Naive B cell (primary cell): Measurements from ENCODE around the gene CD24. TPM values are rescaled to one million over a fixed set of nuclear protein-coding genes. Genes with fewer than 3 reads are reported as not detected.
A peak's percentile ranks its signal among the peaks of the same experiment; 100 is the strongest.
"Not testable (repeated sequence)": the region's sequence is repeated elsewhere in the genome, so short reads cannot be mapped to it uniquely, and the experiment has no call there.

Experiments used
- ATAC-seq, 2 donors: fragments of 150-1000 bp; cut with Tn5 transposase; 2 replicates each; pipeline ENCODE4 v1.10.0; 2021; ENCODE audit warnings: low read depth in 2 of 2, mild to moderate bottlenecking in 2 of 2, moderate library complexity in 2 of 2
- DNase-seq: peaks from one replicate; pipeline ENCODE4 v3.0.0; 2022
- H3K27ac Mint-ChIP-seq, 6 donors: one replicate each; pipeline ENCODE4 v1.8.0; 2020 to 2022; ENCODE audit warnings: mild to moderate bottlenecking in 6 of 6, mixed read lengths in 6 of 6, moderate library complexity in 5 of 6, inconsistent platforms in 2 of 6
- H3K27me3 Mint-ChIP-seq, 3 donors: one replicate each; pipeline ENCODE4 v1.8.0; 2021 to 2022; ENCODE audit warnings: mixed read lengths in 3 of 3, mild to moderate bottlenecking in 1 of 3
- H3K36me3 Mint-ChIP-seq, 2 donors: one replicate each; pipeline ENCODE4 v1.8.0; 2020 to 2022; ENCODE audit warnings: mixed read lengths in 2 of 2, inconsistent platforms in 1 of 2, mild to moderate bottlenecking in 1 of 2
- H3K4me1 Mint-ChIP-seq, 3 donors: one replicate each; pipeline ENCODE4 v1.8.0; 2020 to 2022; ENCODE audit warnings: mixed read lengths in 3 of 3, inconsistent platforms in 1 of 3, mild to moderate bottlenecking in 1 of 3, moderate library complexity in 1 of 3
- H3K4me3 Mint-ChIP-seq, 8 donors: one replicate each; pipeline ENCODE4 v1.8.0; 2020 to 2022; ENCODE audit warnings: mild to moderate bottlenecking in 8 of 8, mixed read lengths in 8 of 8, moderate library complexity in 8 of 8, inconsistent platforms in 2 of 8
- H3K9me3 Mint-ChIP-seq, 7 donors: one replicate each; pipeline ENCODE4 v1.8.0; 2020 to 2022; ENCODE audit warnings: mixed read lengths in 7 of 7, mild to moderate bottlenecking in 5 of 7, inconsistent platforms in 2 of 7, moderate library complexity in 1 of 7
- polyA plus RNA-seq, 6 donors: library from polyadenylated mRNA; unstranded; fragments of 300-500 nt; fragmentation: Illumina TruSeq; gene quantifications; one replicate each; pipeline ENCODE4 v1.2.3, GENCODE V29; 2021; ENCODE audit warnings: low read depth in 6 of 6

The CD24 gene
- polyA plus RNA-seq: 100 to 1,000 TPM in 5 of 6 donors, 10 to 100 TPM in 1; 69.7 to 206 (median 181) TPM

GRCh38 chr6:106974336-106974998 is at the start of gene CD24:
CD24 (minus strand) TSS chr6:106974729; CDS start chr6:106974646, 83 bp downstream.
- Mint-ChIP-seq H3K27me3 (no peaks in the 10 kb centered on the region), H3K36me3 (peaks cover 0 to 4% of the 10 kb centered on the region in 2 donors), H3K4me1 (peaks cover 25 to 33% (median 31%) of the 10 kb centered on the region in 3 donors), H3K27ac (peak within 1 kb of the TSS in 5 of 6 donors; percentile 72 to 97 (median 93)), H3K4me3 (peak within 1 kb of the TSS; percentile 96 to 99 (median 97)), H3K9me3 (no peaks in the 10 kb centered on the region)
- DNase-seq (peak; percentile 75), ATAC-seq (peak; percentile 64 to 69)

- H3K27ac Mint-ChIP-seq: peak overlapping the region in 1 of 6 donors; percentile 26
- ATAC-seq (no peak), DNase-seq (no peak)
- peaks cover 0 to 2% (median 0%) of the 10 kb centered on the region in 3 donors for H3K27me3 Mint-ChIP-seq
- peaks cover 0 to 12% (median 8%) of the 10 kb centered on the region in 3 donors for H3K4me1 Mint-ChIP-seq
- H3K4me3 Mint-ChIP-seq: no peak overlapping the region
- no peaks in the 10 kb centered on the region for H3K9me3 Mint-ChIP-seq
- H3K36me3 Mint-ChIP-seq: no peaks in the 10 kb centered on the region
These were observed 47.1 kb upstream of the CD24 start for GRCh38 chr6:107021446-107022185.

GRCh38 chr6:107020239-107020638 is 45.7 kb upstream of the CD24 start:
- no peak overlapping the region for H3K4me3 Mint-ChIP-seq
- H3K36me3 Mint-ChIP-seq: no peaks in the 10 kb centered on the region
- H3K27me3 Mint-ChIP-seq: peaks cover 0 to 6% (median 5%) of the 10 kb centered on the region in 3 donors
- peak overlapping the region in 2 of 6 donors; percentile 57 to 67 for H3K27ac Mint-ChIP-seq
- ATAC-seq (no peak), DNase-seq (no peak)
- H3K4me1 Mint-ChIP-seq: peaks cover 0 to 12% (median 8%) of the 10 kb centered on the region in 3 donors
- no peaks in the 10 kb centered on the region for H3K9me3 Mint-ChIP-seq

GRCh38 chr6:107019628-107020027 is 45.1 kb upstream of the CD24 start:
- not testable (repeated sequence) for DNase-seq, H3K9me3 Mint-ChIP-seq, ATAC-seq, H3K4me3 Mint-ChIP-seq, H3K27me3 Mint-ChIP-seq, H3K36me3 Mint-ChIP-seq
- peak overlapping the region in 1 of 6 donors; percentile 22 for H3K27ac Mint-ChIP-seq
- peaks cover 0 to 12% (median 8%) of the 10 kb centered on the region in 3 donors for H3K4me1 Mint-ChIP-seq

- H3K36me3 Mint-ChIP-seq: no peaks in the 10 kb centered on the region
- ATAC-seq (no peak), DNase-seq (no peak)
- no peak overlapping the region for H3K4me3 Mint-ChIP-seq
- peaks cover 0 to 15% (median 5%) of the 10 kb centered on the region in 3 donors for H3K27me3 Mint-ChIP-seq
- peaks cover 0 to 12% (median 8%) of the 10 kb centered on the region in 3 donors for H3K4me1 Mint-ChIP-seq
- peaks cover 0 to 2% (median 0%) of the 10 kb centered on the region in 7 donors for H3K9me3 Mint-ChIP-seq
- H3K27ac Mint-ChIP-seq: peak overlapping the region in 1 of 6 donors; percentile 14
These were observed 44.5 kb upstream of the CD24 start for GRCh38 chr6:107019047-107019446.

- Mint-ChIP-seq H3K27ac (no peak overlapping the region), H3K36me3 (no peaks in the 10 kb centered on the region), H3K9me3 (peaks cover 0 to under 1% (median 0%) of the 10 kb centered on the region in 7 donors), H3K4me3 (no peak overlapping the region), H3K4me1 (no peaks in the 10 kb centered on the region), H3K27me3 (peaks cover 0 to 12% (median 8%) of the 10 kb centered on the region in 3 donors)
- ATAC-seq: no peak
- DNase-seq: no peak
These were observed 35.0 kb upstream of the CD24 start for GRCh38 chr6:107009499-107009898.

GRCh38 chr6:106997392-106998158 is 23.0 kb upstream of the CD24 start:
- peak; percentile 56 to 76 for ATAC-seq
- no peaks in the 10 kb centered on the region for H3K36me3 Mint-ChIP-seq

GRCh38 chr6:106995640-106996039 is 21.1 kb upstream of the CD24 start:
- Mint-ChIP-seq H3K4me3 (no peak overlapping the region), H3K27me3 (peaks cover 0 to 7% (median 0%) of the 10 kb centered on the region in 3 donors), H3K27ac (no peak overlapping the region), H3K4me1 (peaks cover 4 to 6% (median 6%) of the 10 kb centered on the region in 3 donors), H3K36me3 (no peaks in the 10 kb centered on the region), H3K9me3 (peaks cover 0 to 2% (median 0%) of the 10 kb centered on the region in 7 donors)
- ATAC-seq (no peak), DNase-seq (no peak)

More at GRCh38 chr6:106997392-106998158, 23.0 kb upstream of the CD24 start:
- Mint-ChIP-seq H3K9me3 (no peaks in the 10 kb centered on the region), H3K27ac (no peak overlapping the region), H3K27me3 (peaks cover 0 to 7% (median 0%) of the 10 kb centered on the region in 3 donors), H3K4me3 (peak overlapping the region in 1 of 8 donors; percentile 64), H3K4me1 (peaks cover 4 to 6% (median 6%) of the 10 kb centered on the region in 3 donors)
- DNase-seq: peak; percentile 49

GRCh38 chr6:106989737-106990136 is 15.2 kb upstream of the CD24 start:
- not testable (repeated sequence) for H3K27ac Mint-ChIP-seq, H3K4me3 Mint-ChIP-seq, H3K9me3 Mint-ChIP-seq, H3K36me3 Mint-ChIP-seq, H3K4me1 Mint-ChIP-seq, ATAC-seq, DNase-seq, H3K27me3 Mint-ChIP-seq

- no peaks in the 10 kb centered on the region for H3K4me1 Mint-ChIP-seq
- H3K36me3 Mint-ChIP-seq: no peaks in the 10 kb centered on the region
- H3K9me3 Mint-ChIP-seq: peaks cover 0 to 2% (median 0%) of the 10 kb centered on the region in 7 donors
- no peak for ATAC-seq
- DNase-seq: no peak
- H3K27ac Mint-ChIP-seq: no peak overlapping the region
- peaks cover 0 to 5% (median 0%) of the 10 kb centered on the region in 3 donors for H3K27me3 Mint-ChIP-seq
- H3K4me3 Mint-ChIP-seq: no peak overlapping the region
These were observed 14.1 kb upstream of the CD24 start for GRCh38 chr6:106988664-106989063.

- DNase-seq: no peak
- H3K27ac Mint-ChIP-seq: no peak overlapping the region
- no peak overlapping the region for H3K4me3 Mint-ChIP-seq
- no peak for ATAC-seq
- peaks cover 6% of the 10 kb centered on the region in 3 donors for H3K4me1 Mint-ChIP-seq
- peaks cover 0 to 5% (median 0%) of the 10 kb centered on the region in 3 donors for H3K27me3 Mint-ChIP-seq
- H3K9me3 Mint-ChIP-seq: no peaks in the 10 kb centered on the region
- H3K36me3 Mint-ChIP-seq: no peaks in the 10 kb centered on the region
These were observed 7.4 kb upstream of the CD24 start for GRCh38 chr6:106981926-106982325.

- H3K36me3 Mint-ChIP-seq: no peaks in the 10 kb centered on the region
- H3K4me3 Mint-ChIP-seq: no peak overlapping the region
- H3K27ac Mint-ChIP-seq: no peak overlapping the region
- no peaks in the 10 kb centered on the region for H3K9me3 Mint-ChIP-seq
- DNase-seq (no peak), ATAC-seq (no peak)
- peaks cover 6 to 9% (median 6%) of the 10 kb centered on the region in 3 donors for H3K4me1 Mint-ChIP-seq
- peaks cover 0 to 5% (median 0%) of the 10 kb centered on the region in 3 donors for H3K27me3 Mint-ChIP-seq
These were observed 6.4 kb upstream of the CD24 start for GRCh38 chr6:106980926-106981325.

- ATAC-seq (peak; percentile 31 to 36), DNase-seq (peak; percentile 80)
- H3K27me3 Mint-ChIP-seq: no peaks in the 10 kb centered on the region
- peak overlapping the region in 3 of 8 donors; percentile 4 to 78 (median 24) for H3K4me3 Mint-ChIP-seq
- peaks cover 6 to 12% (median 9%) of the 10 kb centered on the region in 3 donors for H3K4me1 Mint-ChIP-seq
- peak overlapping the region in 1 of 6 donors; percentile 49 for H3K27ac Mint-ChIP-seq
- no peaks in the 10 kb centered on the region for H3K9me3 Mint-ChIP-seq
- H3K36me3 Mint-ChIP-seq: no peaks in the 10 kb centered on the region
These were observed 4.9 kb upstream of the CD24 start for GRCh38 chr6:106979435-106979884.
